ENCODE measurements around the gene NPHS2. TPM values are rescaled to one million over a fixed set of nuclear protein-coding genes. Genes with fewer than 3 reads are reported as not detected.
A peak's percentile ranks its signal among the peaks of the same experiment; 100 is the strongest.

The NPHS2 gene
- total and polyA plus RNA-seq, 9 donors: 0.10 to 1.0 TPM; not detected in 7

GRCh38 chr1:179589509-179589908 is 13.8 kb upstream of the NPHS2 start:
- Histone ChIP-seq H3K4me3 (no peak overlapping the region), H3K36me3 (no peaks in the 10 kb centered on the region), H3K9me3 (peaks cover 0 to 8% of the 10 kb centered on the region in 2 donors), H3K27ac (no peak overlapping the region), H3K27me3 (no peaks in the 10 kb centered on the region), H3K4me1 (ENCODE audit: insufficient read depth) (peaks cover 1% of the 10 kb centered on the region)
- TF ChIP-seq POLR2A (IDR thresholded peaks at IDR 0.05) (no peak), CTCF (IDR thresholded peaks at IDR 0.05) (no peak), EP300 (IDR thresholded peaks at IDR 0.05) (no peak)
- DNase-seq: no peak
- intact Hi-C loops (cut with DNase I): no loop called here
- 80 to 93% (median 83%) methylated on average over 4 of the region's 4 CpGs for WGBS, 3 donors

DNA sequence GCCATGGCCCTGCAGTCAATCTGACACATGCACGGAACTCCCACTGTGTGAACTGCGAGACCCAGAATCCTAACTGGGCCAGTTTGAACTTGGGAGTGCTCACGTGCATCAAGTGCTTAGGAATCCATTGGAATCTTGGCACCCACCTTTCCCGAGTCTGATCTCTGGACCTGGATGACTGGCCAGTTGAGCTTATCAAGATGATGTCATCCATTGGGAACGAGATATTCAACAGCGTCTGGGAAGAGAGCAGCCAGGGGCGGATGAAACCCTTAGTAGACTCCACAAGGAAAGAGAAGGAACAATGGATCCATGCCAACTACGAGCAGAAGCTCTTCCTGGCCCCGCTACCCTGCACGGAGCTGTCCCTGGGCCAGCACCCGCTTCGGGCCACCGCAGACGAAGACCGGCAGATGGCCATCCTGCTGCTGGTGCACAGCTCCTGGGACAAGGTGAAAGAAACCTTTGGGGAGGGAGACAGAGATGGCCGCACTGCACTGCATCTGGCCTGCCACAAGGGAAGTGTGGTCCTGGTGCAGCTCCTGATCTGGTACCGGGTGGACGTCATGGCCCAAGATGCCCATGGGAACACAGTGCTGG is 12.8 kb upstream of the NPHS2 start:
- Histone ChIP-seq H3K27ac (no peak overlapping the region), H3K4me1 (ENCODE audit: insufficient read depth) (peaks cover 1% of the 10 kb centered on the region), H3K36me3 (no peaks in the 10 kb centered on the region), H3K9me3 (peaks cover 0 to 8% of the 10 kb centered on the region in 2 donors), H3K27me3 (no peaks in the 10 kb centered on the region), H3K4me3 (no peak overlapping the region)
- WGBS, 3 donors: 88 to 89% (median 89%) methylated on average over 18 of the region's 18 CpGs
- DNase-seq: no peak
- intact Hi-C loops (cut with DNase I): no loop called here
- no peak for TF ChIP-seq EP300 (IDR thresholded peaks at IDR 0.05)
- no peak for TF ChIP-seq CTCF (IDR thresholded peaks at IDR 0.05)
- TF ChIP-seq POLR2A (IDR thresholded peaks at IDR 0.05): no peak

DNA sequence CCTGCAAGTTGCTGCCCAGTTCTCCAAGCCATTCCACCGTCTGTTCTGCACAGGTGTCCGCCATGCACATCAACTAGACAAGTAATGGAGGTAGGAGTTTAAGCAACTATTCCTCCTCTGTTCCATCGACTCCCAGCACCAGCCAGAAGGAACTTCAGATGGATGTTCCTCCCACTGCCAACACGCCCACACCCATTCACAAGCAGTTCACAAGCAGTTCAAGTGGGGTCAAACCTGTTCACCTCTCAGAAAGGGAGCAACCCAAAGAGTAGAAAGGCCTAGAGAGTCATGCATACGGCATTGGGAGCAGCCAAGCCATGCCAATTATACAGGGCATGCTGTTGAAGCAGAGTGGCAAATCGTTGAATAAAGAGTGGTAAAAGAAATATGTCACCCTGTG is 11.6 kb upstream of the NPHS2 start:
- H3K9me3 ChIP-seq: peaks cover 0 to 8% of the 10 kb centered on the region in 2 donors
- 93 to 96% (median 95%) methylated on average over 6 of the region's 6 CpGs for WGBS, 3 donors
- no peak overlapping the region for H3K27ac ChIP-seq
- no peak for DNase-seq
- peaks cover 1% of the 10 kb centered on the region for H3K4me1 ChIP-seq (ENCODE audit: insufficient read depth)
- H3K27me3 ChIP-seq: no peaks in the 10 kb centered on the region
- H3K4me3 ChIP-seq: no peak overlapping the region
- TF ChIP-seq POLR2A (IDR thresholded peaks at IDR 0.05): no peak
- intact Hi-C loops (cut with DNase I): no loop called here
- no peaks in the 10 kb centered on the region for H3K36me3 ChIP-seq

- no peak overlapping the region for H3K27ac ChIP-seq
- DNase-seq: peak in 3 of 5 donors; percentile 38 to 79 (median 54)
- intact Hi-C loops (cut with DNase I): no loop called here
- peak overlapping the region; percentile 31 for H3K4me3 ChIP-seq
- no peaks in the 10 kb centered on the region for H3K27me3 ChIP-seq
- 1 to 3% (median 1%) methylated on average over 52 to 60 of the region's 60 CpGs for WGBS, 3 donors
- H3K4me1 ChIP-seq (ENCODE audit: insufficient read depth): peaks cover 1% of the 10 kb centered on the region
- TF ChIP-seq EP300 (IDR thresholded peaks at IDR 0.05) (no peak), CTCF (IDR thresholded peaks at IDR 0.05) (peak in 1 of 3 donors; percentile 20)
- no peaks in the 10 kb centered on the region for H3K9me3 ChIP-seq
- no peaks in the 10 kb centered on the region for H3K36me3 ChIP-seq
These were observed 10.5 kb upstream of the NPHS2 start for GRCh38 chr1:179586107-179586823.

- no peak for TF ChIP-seq CTCF (IDR thresholded peaks at IDR 0.05)
- no peak for TF ChIP-seq EP300 (IDR thresholded peaks at IDR 0.05)
- TF ChIP-seq POLR2A (IDR thresholded peaks at IDR 0.05): no peak
- intact Hi-C loops (cut with DNase I): no loop called here
- no peaks in the 10 kb centered on the region for H3K27me3 ChIP-seq
- no peak for DNase-seq
- H3K4me1 ChIP-seq (ENCODE audit: insufficient read depth): peaks cover 1% of the 10 kb centered on the region
- no peak overlapping the region for H3K4me3 ChIP-seq
- H3K9me3 ChIP-seq: no peaks in the 10 kb centered on the region
- no peaks in the 10 kb centered on the region for H3K36me3 ChIP-seq
- 71 to 76% (median 73%) methylated on average over 5 of the region's 5 CpGs for WGBS, 3 donors
- H3K27ac ChIP-seq: no peak overlapping the region
These were observed 8.1 kb upstream of the NPHS2 start for GRCh38 chr1:179583771-179584320.

All from ovary (tissue), 9 donors.